ENCODE results near the gene RBM23.

RBM23 gene

DNA sequence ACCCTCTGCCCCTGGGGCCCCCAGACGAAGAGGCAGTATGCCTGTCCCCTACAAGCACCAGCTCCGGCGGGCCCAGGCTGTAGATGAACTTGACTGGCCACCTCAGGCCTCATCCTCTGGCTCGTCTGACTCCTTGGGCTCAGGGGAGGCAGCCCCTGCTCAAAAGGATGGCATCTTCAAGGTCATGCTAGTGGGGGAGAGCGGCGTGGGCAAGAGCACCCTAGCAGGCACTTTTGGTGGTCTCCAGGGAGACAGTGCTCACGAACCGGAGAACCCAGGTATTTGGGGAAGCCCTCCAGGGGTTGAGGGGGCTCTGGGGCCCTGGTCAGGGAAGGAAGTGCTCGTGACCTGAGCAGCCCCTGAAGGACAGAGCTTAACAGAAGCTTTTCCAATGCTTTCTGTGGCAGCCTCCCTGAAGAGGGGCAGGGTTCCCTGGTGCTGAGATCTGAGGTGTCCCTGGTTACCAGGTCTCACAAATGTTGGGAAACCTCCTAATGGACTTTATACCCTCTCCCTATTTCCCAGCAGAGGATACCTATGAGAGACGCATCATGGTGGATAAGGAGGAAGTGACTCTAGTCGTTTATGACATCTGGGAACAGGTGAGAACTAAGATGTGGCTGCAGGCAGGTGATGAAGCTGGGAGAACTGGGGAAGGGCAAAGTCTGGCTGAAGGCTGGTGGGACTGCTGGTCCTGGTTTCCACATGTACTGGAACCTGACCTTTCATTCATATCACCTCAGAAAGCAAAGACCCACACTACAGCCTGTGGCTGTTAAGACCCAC lies 34.0 kb downstream of the RBM23 start:
- no peak for DNase-seq

- no peak for DNase-seq
These were observed 34.7 kb downstream of the RBM23 start for GRCh38 chr14:22884076-22884737.

- DNase-seq = peak; percentile 6
These were observed 35.6 kb downstream of the RBM23 start, which contains the start of gene REM2 for GRCh38 chr14:22883173-22883976. REM2 (plus strand) TSS chr14:22883222; CDS start chr14:22883288, 66 bp downstream.

DNA sequence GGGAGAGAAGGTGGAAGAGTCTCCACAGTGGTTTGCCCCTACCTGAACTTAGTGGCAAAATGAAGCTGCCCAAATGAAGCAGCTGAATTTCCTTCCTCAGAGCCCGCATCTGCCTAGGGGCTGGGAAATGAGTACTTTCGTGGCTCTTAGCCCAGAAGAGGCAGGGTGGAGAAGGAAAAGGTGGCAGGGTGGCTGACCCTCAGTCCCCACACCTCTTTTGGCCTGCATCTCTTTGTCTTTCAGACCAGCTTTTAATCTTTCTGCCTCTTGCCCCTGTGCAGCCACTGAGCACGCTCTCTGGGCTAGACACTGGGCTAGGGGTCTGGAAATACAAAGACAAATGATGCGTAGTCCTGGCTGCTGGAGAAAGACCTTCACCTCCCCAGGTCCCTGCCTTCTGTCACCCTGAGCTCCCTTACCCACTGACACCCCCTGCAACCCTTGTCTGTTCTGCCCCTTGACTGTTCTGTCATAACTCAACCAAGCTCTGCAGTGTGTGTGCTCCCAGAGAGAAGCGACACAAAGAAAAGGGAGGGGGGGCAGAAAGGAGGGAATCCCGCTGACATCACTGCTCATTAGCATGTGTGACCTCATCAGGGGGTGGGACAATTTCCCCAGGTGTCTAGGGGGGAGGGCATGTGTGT lies 36.3 kb downstream of the RBM23 start:
- peak; percentile 62 for DNase-seq

GRCh38 chr14:22882064-22882463 lies 36.9 kb downstream of the RBM23 start:
- no peak for DNase-seq

DNA sequence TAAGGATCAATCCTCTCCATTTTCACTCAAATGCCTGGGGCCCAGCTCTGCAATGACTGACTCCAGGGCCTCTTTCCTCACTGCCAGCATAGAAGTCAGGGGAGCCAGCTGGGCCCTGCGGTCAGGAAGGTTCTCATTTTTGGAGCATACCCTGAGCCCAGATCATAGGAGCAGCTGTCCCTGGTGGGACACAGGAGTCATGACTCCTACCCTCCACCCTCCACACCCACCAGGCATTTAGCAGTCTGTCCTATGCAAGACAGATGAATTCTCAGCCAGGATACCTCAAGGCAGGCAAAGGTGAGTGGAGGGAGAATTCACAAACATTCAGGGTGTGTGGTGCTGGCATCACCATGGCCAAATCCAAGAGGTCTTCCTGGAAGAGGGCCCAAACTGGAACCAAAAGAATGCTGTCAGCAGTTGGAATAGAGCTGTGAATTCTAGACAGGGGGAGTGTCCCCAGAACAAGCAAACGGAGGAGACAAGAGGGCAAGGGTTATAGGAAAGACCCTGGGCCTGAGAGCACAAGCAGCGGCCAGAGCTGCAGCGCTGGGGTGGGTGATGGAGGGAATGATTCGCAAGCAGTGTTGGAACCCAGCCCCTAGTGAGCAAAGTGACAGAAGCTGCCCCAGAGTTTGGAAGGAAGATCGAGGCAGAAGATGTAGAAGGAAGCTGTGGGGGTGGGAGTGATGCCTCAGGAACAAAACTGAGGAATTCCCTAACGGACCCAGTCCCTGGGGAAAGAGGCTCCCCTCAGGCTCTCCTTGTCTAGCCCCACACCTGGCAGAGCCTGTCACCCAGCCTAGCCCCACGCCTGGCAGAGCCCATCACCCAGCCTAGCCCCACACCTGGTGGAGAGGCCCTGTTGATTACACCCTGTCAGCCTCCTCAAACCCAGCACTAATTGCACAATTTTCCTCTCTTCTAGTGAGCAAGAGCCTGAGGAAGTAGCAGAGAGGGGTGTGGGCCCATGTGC lies 40.4 kb downstream of the RBM23 start:
- no peak for DNase-seq

- no peak for DNase-seq
These were observed 41.9 kb downstream of the RBM23 start for GRCh38 chr14:22877000-22877501.

GRCh38 chr14:22875748-22876319 lies 43.1 kb downstream of the RBM23 start:
- no peak for DNase-seq

DNA sequence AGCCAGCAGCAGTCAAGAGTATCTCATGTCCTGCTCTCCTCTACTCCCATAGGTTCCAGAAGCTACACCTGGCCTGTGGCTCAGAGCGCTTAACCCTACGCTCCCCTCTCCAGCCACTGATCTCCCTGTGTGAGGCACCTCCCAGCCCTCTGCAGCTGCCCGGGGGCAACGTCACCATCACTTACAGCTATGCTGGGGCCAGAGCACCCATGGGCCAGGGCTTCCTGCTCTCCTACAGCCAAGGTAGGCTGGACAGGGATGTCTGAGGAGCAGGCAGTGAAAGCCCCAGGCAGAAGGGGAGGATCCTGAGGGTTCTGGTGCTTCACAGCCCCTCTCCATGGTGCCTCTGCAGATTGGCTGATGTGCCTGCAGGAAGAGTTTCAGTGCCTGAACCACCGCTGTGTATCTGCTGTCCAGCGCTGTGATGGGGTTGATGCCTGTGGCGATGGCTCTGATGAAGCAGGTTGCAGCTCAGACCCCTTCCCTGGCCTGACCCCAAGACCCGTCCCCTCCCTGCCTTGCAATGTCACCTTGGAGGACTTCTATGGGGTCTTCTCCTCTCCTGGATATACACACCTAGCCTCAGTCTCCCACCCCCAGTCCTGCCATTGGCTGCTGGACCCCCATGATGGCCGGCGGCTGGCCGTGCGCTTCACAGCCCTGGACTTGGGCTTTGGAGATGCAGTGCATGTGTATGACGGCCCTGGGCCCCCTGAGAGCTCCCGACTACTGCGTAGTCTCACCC lies 43.8 kb downstream of the RBM23 start:
- no peak for DNase-seq

GRCh38 chr14:22872833-22873520 lies 46.0 kb downstream of the RBM23 start:
- DNase-seq = no peak

DNA sequence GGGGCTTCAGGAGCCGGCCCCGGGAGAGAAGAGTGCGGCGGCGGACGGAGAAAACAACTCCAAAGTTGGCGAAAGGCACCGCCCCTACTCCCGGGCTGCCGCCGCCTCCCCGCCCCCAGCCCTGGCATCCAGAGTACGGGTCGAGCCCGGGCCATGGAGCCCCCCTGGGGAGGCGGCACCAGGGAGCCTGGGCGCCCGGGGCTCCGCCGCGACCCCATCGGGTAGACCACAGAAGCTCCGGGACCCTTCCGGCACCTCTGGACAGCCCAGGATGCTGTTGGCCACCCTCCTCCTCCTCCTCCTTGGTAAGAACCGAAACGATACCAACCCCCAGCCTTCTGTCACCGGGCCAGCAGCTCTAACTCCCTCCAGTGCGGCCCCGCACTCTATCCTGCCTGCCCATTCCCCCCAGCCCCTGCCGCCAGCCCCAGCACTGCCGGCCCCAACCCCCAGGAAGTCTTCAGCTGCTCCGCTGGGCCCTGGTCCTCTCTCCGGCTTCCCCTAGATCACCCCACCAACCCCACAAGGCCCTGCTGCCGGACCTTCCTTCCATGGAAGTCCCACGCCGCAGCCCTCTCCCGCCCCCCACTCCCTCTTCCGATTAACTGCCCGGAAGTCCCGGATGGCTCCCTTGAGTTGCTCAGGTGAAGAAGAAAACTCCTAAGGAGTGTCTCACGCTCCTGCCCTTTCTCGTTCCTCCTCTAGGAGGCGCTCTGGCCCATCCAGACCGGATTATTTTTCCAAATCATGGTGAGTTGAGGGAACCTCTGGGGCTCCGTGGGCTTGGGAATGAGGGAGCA lies 46.7 kb downstream of the RBM23 start:
- peak; percentile 78 for DNase-seq

GRCh38 chr14:22871224-22872032 lies 47.5 kb downstream of the RBM23 start, which contains the start of gene LRP10:
LRP10 (plus strand) TSS chr14:22871740; CDS start chr14:22872304, 564 bp downstream.
- peak; percentile 94 for DNase-seq

DNA sequence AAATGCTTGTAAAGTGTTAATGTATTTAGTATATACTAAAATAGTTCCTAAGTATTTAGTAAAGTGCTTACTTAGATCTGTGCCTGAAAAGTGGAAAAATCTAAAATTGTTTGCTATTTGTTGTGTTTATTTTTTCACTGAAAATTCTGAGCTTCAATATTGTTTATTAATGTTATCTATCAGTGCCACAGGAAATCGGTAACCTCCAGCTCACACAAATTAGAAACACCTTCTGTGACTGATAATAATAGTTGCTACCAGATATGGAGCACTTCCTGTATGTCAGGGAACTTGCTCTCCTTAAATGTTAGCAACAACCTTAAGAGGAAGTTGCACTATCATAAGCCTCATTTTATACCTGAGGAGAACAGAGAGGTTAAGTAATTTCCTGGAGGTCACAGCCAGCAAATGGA lies 48.1 kb downstream of the RBM23 start:
- DNase-seq = no peak

DNA sequence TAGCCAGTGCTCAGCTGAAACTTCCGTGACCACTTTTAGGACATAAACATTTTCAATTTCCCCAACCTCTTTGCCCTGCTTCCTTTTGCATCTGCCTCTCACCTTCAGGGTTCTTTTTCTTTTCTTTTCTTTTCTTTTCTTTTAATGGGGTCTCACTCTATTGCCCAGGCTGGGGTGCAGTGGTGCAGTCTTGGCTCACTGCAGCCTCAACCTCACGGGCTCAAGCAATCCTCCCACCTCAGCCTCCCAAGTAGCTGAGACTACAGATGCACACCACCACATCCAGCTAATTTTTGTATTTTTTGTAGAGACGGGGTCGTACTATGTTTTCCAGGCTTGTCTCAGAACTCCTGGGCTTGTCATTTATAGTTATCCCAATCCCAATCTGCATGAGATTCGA lies 52.1 kb downstream of the RBM23 start:
- no peak for DNase-seq

DNA sequence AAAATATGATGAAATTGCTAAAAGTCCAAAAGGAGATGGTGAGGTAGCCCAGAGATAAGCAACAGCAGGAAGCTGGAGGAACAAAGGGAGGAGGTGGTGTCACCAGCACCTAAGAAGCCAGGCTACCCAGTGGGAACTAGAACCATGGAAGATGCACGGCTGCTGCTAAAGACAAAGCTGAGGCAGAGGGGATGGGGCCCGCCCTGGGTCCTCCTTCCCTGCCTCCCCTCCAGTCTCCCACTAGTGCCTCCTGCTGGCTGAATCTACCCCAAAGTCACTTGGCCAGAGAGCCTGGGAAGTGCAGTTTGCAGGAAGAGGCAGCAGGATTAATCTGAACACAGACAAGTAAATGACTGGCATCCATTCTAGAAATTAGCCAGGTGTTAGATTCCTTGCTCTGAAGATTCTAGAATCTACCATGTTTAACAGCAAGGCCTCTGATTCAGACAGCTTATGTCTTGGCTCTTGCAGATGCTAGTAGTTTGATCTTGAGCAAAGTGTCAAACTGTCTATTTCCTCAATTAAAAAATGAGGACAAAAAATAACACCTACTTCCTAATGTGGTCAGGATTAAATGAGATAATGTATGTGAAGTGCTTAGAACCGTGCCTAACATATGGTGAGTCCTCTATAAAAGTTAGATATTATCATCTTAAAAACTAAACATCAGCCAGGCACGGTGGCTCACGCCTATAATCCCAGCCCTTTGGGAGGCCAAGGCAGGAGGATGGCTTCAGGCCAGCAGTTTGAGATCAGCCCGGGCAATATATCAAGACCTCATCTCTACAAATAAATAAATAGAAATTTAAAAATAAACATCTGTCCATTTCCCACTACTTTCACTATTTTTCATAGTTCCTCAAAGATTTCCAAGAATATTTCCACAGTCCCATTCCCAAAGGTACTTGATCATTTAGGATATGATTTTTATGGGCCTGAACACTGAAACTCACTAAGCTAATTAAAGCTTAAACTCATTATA lies 53.2 kb downstream of the RBM23 start:
- DNase-seq = no peak

- DNase-seq = no peak
These were observed 54.0 kb downstream of the RBM23 start for GRCh38 chr14:22864979-22865378.

- no peak for DNase-seq
These were observed 57.3 kb downstream of the RBM23 start for GRCh38 chr14:22861651-22862050.
